Activated CD8-positive, alpha-beta T cell treated with anti-CD3 and anti-CD28 coated beads for 36 hours (primary cell): ENCODE data around the gene COL18A1. TPM values are rescaled to one million over a fixed set of nuclear protein-coding genes. Genes with fewer than 3 reads are reported as not detected.

Experiments
- ATAC-seq: fragments of 200-7000 bp; cut with Tn5 transposase; one replicate; pipeline ENCODE4 v1.10.0; 2021; ENCODE audit warnings: mild to moderate bottlenecking, moderate library complexity
- CTCF ChIA-PET: fragments of 350-600 bp; sonication (Branson Sonifier 250); formaldehyde crosslinking; loops from one replicate; lab custom pipeline; 2021; ENCODE audit warnings: antibody characterized with exemption; lab: Charles Lee
- POLR2A ChIA-PET: fragments of 350-600 bp; sonication (Branson Sonifier 250); formaldehyde crosslinking; loops from one replicate; lab custom pipeline; 2021; ENCODE audit warnings: antibody characterized with exemption; lab: Charles Lee
- DNase-seq: peaks from one replicate; pipeline ENCODE4 v3.0.0-alpha.2; 2020
- H3K27ac Mint-ChIP-seq: one replicate; pipeline ENCODE4 v1.8.0; 2021; ENCODE audit warnings: mild to moderate bottlenecking, mixed read lengths
- H3K27me3 Mint-ChIP-seq: one replicate; pipeline ENCODE4 v1.8.0; 2021; ENCODE audit warnings: mixed read lengths
- H3K36me3 Mint-ChIP-seq: one replicate; pipeline ENCODE4 v1.8.0; 2021; ENCODE audit warnings: low read depth, mixed read lengths
- H3K4me1 Mint-ChIP-seq: one replicate; pipeline ENCODE4 v1.8.0; 2021; ENCODE audit warnings: low read depth, mixed read lengths
- H3K4me3 Mint-ChIP-seq: one replicate; pipeline ENCODE4 v1.8.0; 2021; ENCODE audit warnings: mild to moderate bottlenecking, moderate library complexity, mixed read lengths
- H3K9me3 Mint-ChIP-seq: one replicate; pipeline ENCODE4 v1.8.0; 2021; ENCODE audit warnings: mixed read lengths
- intact Hi-C: fragments of 100-400 bp; cut with micrococcal nuclease; formaldehyde crosslinking; loops from one replicate; pipeline ENCODE4 v1.10.0; 2022
- total RNA-seq, 2 experiments: library from RNA; stranded (reverse); gene quantifications; one replicate each; pipeline ENCODE4 v1.2.3, GENCODE V29; 2021
- TF ChIP-seq, protein P1 (sequence below): fragments of 200-600 bp; IDR thresholded peaks from one replicate; pipeline ENCODE4 v1.8.0; 2022; ENCODE audit warnings: antibody characterized with exemption, mild to moderate bottlenecking

Gene COL18A1
- total RNA-seq, 2 experiments from 2014 or later, result 9.4 to 9.7 TPM

- no peak overlapping the region for H3K27ac Mint-ChIP-seq
- peak overlapping the region; percentile 65 for H3K4me3 Mint-ChIP-seq
- no peaks in the 10 kb centered on the region for H3K27me3 Mint-ChIP-seq
- ChIA-PET CTCF (interaction anchor here (1.2 kb wide), 1 partner anchor 22 kb away, joined by 3 read pairs; no protein-coding TSS in a partner anchor), POLR2A (interaction anchor here (0.9 to 1.7 kb wide), 4 partner anchors 9 to 224 kb away, joined by 3 to 5 read pairs (median 3); no protein-coding TSS in a partner anchor)
- H3K4me1 Mint-ChIP-seq, result peaks cover 20% of the 10 kb centered on the region
- H3K36me3 Mint-ChIP-seq, result peaks cover 11% of the 10 kb centered on the region
- no peaks in the 10 kb centered on the region for H3K9me3 Mint-ChIP-seq
- no peak for DNase-seq
- TF ChIP-seq, protein P1, sequence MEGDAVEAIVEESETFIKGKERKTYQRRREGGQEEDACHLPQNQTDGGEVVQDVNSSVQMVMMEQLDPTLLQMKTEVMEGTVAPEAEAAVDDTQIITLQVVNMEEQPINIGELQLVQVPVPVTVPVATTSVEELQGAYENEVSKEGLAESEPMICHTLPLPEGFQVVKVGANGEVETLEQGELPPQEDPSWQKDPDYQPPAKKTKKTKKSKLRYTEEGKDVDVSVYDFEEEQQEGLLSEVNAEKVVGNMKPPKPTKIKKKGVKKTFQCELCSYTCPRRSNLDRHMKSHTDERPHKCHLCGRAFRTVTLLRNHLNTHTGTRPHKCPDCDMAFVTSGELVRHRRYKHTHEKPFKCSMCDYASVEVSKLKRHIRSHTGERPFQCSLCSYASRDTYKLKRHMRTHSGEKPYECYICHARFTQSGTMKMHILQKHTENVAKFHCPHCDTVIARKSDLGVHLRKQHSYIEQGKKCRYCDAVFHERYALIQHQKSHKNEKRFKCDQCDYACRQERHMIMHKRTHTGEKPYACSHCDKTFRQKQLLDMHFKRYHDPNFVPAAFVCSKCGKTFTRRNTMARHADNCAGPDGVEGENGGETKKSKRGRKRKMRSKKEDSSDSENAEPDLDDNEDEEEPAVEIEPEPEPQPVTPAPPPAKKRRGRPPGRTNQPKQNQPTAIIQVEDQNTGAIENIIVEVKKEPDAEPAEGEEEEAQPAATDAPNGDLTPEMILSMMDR, result no peak
- no peak for ATAC-seq
- intact Hi-C loops, result no loop called here
These were observed 138.9 kb downstream of the COL18A1 start for GRCh38 chr21:45543710-45544448.

GRCh38 chr21:45544449-45545235 lies 139.7 kb downstream of the COL18A1 start:
- intact Hi-C loops, result no loop called here
- ATAC-seq, result no peak
- Mint-ChIP-seq H3K27me3 (no peaks in the 10 kb centered on the region), H3K27ac (no peak overlapping the region), H3K36me3 (peaks cover 11% of the 10 kb centered on the region), H3K4me3 (no peak overlapping the region), H3K4me1 (peaks cover 20% of the 10 kb centered on the region), H3K9me3 (no peaks in the 10 kb centered on the region)
- ChIA-PET POLR2A (interaction anchor here (1.3 kb wide), 1 partner anchor 10 kb away, joined by 3 read pairs; no protein-coding TSS in a partner anchor), CTCF (interaction anchor here (1.0 kb wide), 1 partner anchor 52 kb away, joined by 3 read pairs; no protein-coding TSS in a partner anchor)
- TF ChIP-seq, protein P1, result no peak
- no peak for DNase-seq

- CTCF ChIA-PET, result interaction anchor here (1.0 kb wide), 1 partner anchor 52 kb away, joined by 3 read pairs; no protein-coding TSS in a partner anchor
- Mint-ChIP-seq H3K4me3 (no peak overlapping the region), H3K27me3 (no peaks in the 10 kb centered on the region), H3K9me3 (no peaks in the 10 kb centered on the region), H3K4me1 (peaks cover 17% of the 10 kb centered on the region), H3K36me3 (peaks cover 8% of the 10 kb centered on the region), H3K27ac (no peak overlapping the region)
- no peak for ATAC-seq
- DNase-seq, result no peak
- POLR2A ChIA-PET, result no interaction called here
- intact Hi-C loops, result no loop called here
- TF ChIP-seq, protein P1, result no peak
These were observed 140.2 kb downstream of the COL18A1 start for GRCh38 chr21:45545236-45545570.

- no peak overlapping the region for H3K4me3 Mint-ChIP-seq
- DNase-seq, result no peak
- H3K27me3 Mint-ChIP-seq, result no peaks in the 10 kb centered on the region
- H3K36me3 Mint-ChIP-seq, result peaks cover 2% of the 10 kb centered on the region
- intact Hi-C loops, result no loop called here
- no peak for ATAC-seq
- H3K27ac Mint-ChIP-seq, result no peak overlapping the region
- peaks cover 17% of the 10 kb centered on the region for H3K4me1 Mint-ChIP-seq
- H3K9me3 Mint-ChIP-seq, result no peaks in the 10 kb centered on the region
- TF ChIP-seq, protein P1, result no peak
- ChIA-PET POLR2A (no interaction called here), CTCF (no interaction called here)
These were observed 140.9 kb downstream of the COL18A1 start for GRCh38 chr21:45545691-45546531.
